ENCODE measurements around the gene KAT2B. TPM values are rescaled to one million over a fixed set of nuclear protein-coding genes. Genes with fewer than 3 reads are reported as not detected.

Gene KAT2B
- total and polyA plus RNA-seq, 12 donors, result 5.4 to 32.2 (median 20.9) TPM

GRCh38 chr3:20107722-20108121 lies 67.5 kb downstream of the KAT2B start:
- DNase-seq, result no peak
- Histone ChIP-seq H3K36me3 (replicated peaks in 1 of 2) (no peaks in the 10 kb centered on the region), H3K4me3 (no peak overlapping the region), H3K9me3 (replicated peaks in 1 of 3) (no peaks in the 10 kb centered on the region), H3K27me3 (no peaks in the 10 kb centered on the region), H3K4me1 (replicated peaks in 1 of 2) (no peaks in the 10 kb centered on the region), H3K27ac (no peak overlapping the region)
- intact Hi-C loops (cut with DNase I), result no loop called here
- 90 to 97% (median 93%) methylated on average over 5 of the region's 5 CpGs for WGBS, 4 donors
- TF ChIP-seq POLR2A (IDR thresholded peaks at IDR 0.05) (no peak), CTCF (IDR thresholded peaks at IDR 0.05) (no peak)

GRCh38 chr3:20108869-20109268 lies 68.6 kb downstream of the KAT2B start:
- H3K4me1 ChIP-seq (replicated peaks in 1 of 2), result no peaks in the 10 kb centered on the region
- intact Hi-C loops (cut with DNase I), result no loop called here
- no peak overlapping the region for H3K4me3 ChIP-seq
- no peaks in the 10 kb centered on the region for H3K36me3 ChIP-seq (replicated peaks in 1 of 2)
- no peaks in the 10 kb centered on the region for H3K9me3 ChIP-seq (replicated peaks in 1 of 3)
- 78 to 90% (median 84%) methylated on average over 2 of the region's 2 CpGs for WGBS, 4 donors
- H3K27ac ChIP-seq, result no peak overlapping the region
- TF ChIP-seq CTCF (IDR thresholded peaks at IDR 0.05) (no peak), POLR2A (IDR thresholded peaks at IDR 0.05) (no peak)
- no peak for DNase-seq
- H3K27me3 ChIP-seq, result no peaks in the 10 kb centered on the region

- WGBS, 4 donors, result 93 to 97% (median 95%) methylated on average over 5 of the region's 5 CpGs
- H3K9me3 ChIP-seq (replicated peaks in 1 of 3), result no peaks in the 10 kb centered on the region
- no peak for TF ChIP-seq CTCF (IDR thresholded peaks at IDR 0.05)
- no peak for TF ChIP-seq POLR2A (IDR thresholded peaks at IDR 0.05)
- H3K4me3 ChIP-seq, result no peak overlapping the region
- DNase-seq, result no peak
- no peak overlapping the region for H3K27ac ChIP-seq
- intact Hi-C loops (cut with DNase I), result no loop called here
- peaks cover 0 to 10% of the 10 kb centered on the region in 2 donors for H3K36me3 ChIP-seq (replicated peaks in 1 of 2)
- no peaks in the 10 kb centered on the region for H3K27me3 ChIP-seq
- no peaks in the 10 kb centered on the region for H3K4me1 ChIP-seq (replicated peaks in 1 of 2)
Observed at GRCh38 chr3:20110826-20111225, 70.6 kb downstream of the KAT2B start.

GRCh38 chr3:20111836-20112235 lies 71.6 kb downstream of the KAT2B start:
- no peak for TF ChIP-seq POLR2A (IDR thresholded peaks at IDR 0.05)
- TF ChIP-seq CTCF (IDR thresholded peaks at IDR 0.05), result no peak
- WGBS, 4 donors, result 81 to 90% (median 87%) methylated on average over 6 of the region's 6 CpGs
- H3K27ac ChIP-seq, result no peak overlapping the region
- no peaks in the 10 kb centered on the region for H3K4me1 ChIP-seq (replicated peaks in 1 of 2)
- H3K4me3 ChIP-seq, result no peak overlapping the region
- H3K36me3 ChIP-seq (replicated peaks in 1 of 2), result peaks cover 0 to 10% of the 10 kb centered on the region in 2 donors
- H3K9me3 ChIP-seq (replicated peaks in 1 of 3), result no peaks in the 10 kb centered on the region
- no peak for DNase-seq
- intact Hi-C loops (cut with DNase I), result no loop called here
- no peaks in the 10 kb centered on the region for H3K27me3 ChIP-seq
